MM.1S (cell line): Measurements from ENCODE around the gene COX10.
"Not testable (repeated sequence)": the region's sequence is repeated elsewhere in the genome, so short reads cannot be mapped to it uniquely, and the experiment has no call there.

ENCODE experiments used
- DNase-seq: peaks from one replicate; pipeline ENCODE4 v3.0.0-alpha.2; 2015
- H2AFZ ChIP-seq: fragments of 300-600 bp; sonication (generic); 2 replicates; pipeline ENCODE4 v1.6.0; 2016; ENCODE audit warnings: antibody characterized with exemption, low read length
- H3F3A ChIP-seq: fragments of 300-600 bp; sonication (generic); 2 replicates; pipeline ENCODE4 v1.6.1; 2016; ENCODE audit warnings: mild to moderate bottlenecking, antibody characterized with exemption, low read length, moderate library complexity, mixed read lengths; ENCODE audit not compliant: insufficient read depth
- H3K27ac ChIP-seq: fragments of 300-600 bp; sonication (generic); 2 replicates; pipeline ENCODE4 v1.5.1; 2016; ENCODE audit warnings: mild to moderate bottlenecking, low read length
- H3K27me3 ChIP-seq: fragments of 300-600 bp; sonication (generic); replicated peaks from 2 replicates; pipeline ENCODE4 v1.6.0; 2016; ENCODE audit warnings: low read length; ENCODE audit not compliant: insufficient read depth
- H3K36me3 ChIP-seq: fragments of 300-600 bp; sonication (generic); replicated peaks from 2 replicates; pipeline ENCODE4 v1.6.1; 2016; ENCODE audit warnings: mild to moderate bottlenecking, low read length, mixed read lengths; ENCODE audit not compliant: insufficient read depth
- H3K4me1 ChIP-seq: fragments of 300-600 bp; sonication (generic); 2 replicates; pipeline ENCODE4 v1.6.1; 2016; ENCODE audit warnings: low read length, mixed read lengths
- H3K4me2 ChIP-seq: fragments of 300-600 bp; sonication (generic); 2 replicates; pipeline ENCODE4 v1.6.0; 2016; ENCODE audit warnings: low read depth, low read length
- H3K4me3 ChIP-seq: fragments of 300-600 bp; sonication (generic); 2 replicates; pipeline ENCODE4 v1.5.1; 2016; ENCODE audit warnings: low read length, mixed read lengths
- H3K79me2 ChIP-seq: fragments of 300-600 bp; sonication (generic); 2 replicates; pipeline ENCODE4 v1.6.1; 2016; ENCODE audit warnings: mixed run types, low read length, mixed read lengths
- H3K9ac ChIP-seq: fragments of 300-600 bp; sonication (generic); 2 replicates; pipeline ENCODE4 v1.6.1; 2016; ENCODE audit warnings: low read length, mixed read lengths
- H3K9me2 ChIP-seq: fragments of 300-600 bp; sonication (generic); replicated peaks from 2 replicates; pipeline ENCODE4 v1.6.1; 2016; ENCODE audit warnings: mild to moderate bottlenecking, low read length, mixed read lengths; ENCODE audit not compliant: insufficient read depth
- H3K9me3 ChIP-seq: fragments of 300-600 bp; sonication (generic); replicated peaks from 2 replicates; pipeline ENCODE4 v1.6.1; 2016; ENCODE audit warnings: mild to moderate bottlenecking, low read length, mixed read lengths; ENCODE audit not compliant: insufficient read depth
- H4K20me1 ChIP-seq: fragments of 300-600 bp; sonication (generic); 2 replicates; pipeline ENCODE4 v1.6.1; 2016; ENCODE audit warnings: mild to moderate bottlenecking, low read length, moderate library complexity, mixed read lengths; ENCODE audit not compliant: insufficient read depth
- EZH2 ChIP-seq: fragments of 300-600 bp; sonication (generic); optimal IDR thresholded peaks from 2 replicates; pipeline ENCODE3; 2017; ENCODE audit warnings: low read depth, mild to moderate bottlenecking, antibody characterized with exemption, low read length, mixed read lengths
- EZH2phosphoT487 ChIP-seq: fragments of 300-600 bp; sonication (generic); IDR thresholded peaks from 2 replicates; pipeline ENCODE4 v1.6.1; 2018; ENCODE audit warnings: antibody characterized with exemption, low read length
- TF ChIP-seq, protein P1 (sequence below): fragments of 300-600 bp; sonication (generic); IDR thresholded peaks from 2 replicates; pipeline ENCODE4 v1.5.1; 2016; ENCODE audit warnings: antibody characterized with exemption, low read length, mixed read lengths

COX10 gene

DNA sequence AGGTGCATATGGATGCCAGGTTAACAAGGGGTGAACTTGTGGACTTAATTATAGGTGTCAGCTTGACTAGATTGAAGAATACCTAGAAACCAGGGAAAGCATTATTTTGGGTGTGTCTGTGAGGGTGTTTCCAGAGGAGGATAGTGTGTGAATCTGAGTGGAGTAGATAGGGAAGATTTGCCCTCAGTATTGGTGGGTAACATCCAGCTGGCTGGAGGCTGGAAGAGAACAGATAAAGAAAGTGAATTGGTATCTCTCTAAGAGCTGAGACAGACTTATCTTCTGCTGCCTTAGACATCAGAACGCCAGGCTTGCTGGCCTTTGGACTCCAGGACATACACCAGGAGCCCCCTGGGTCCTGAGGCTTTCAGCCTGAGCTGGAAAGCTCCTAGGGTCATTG is 92.1 kb downstream of the COX10 start:
- Histone ChIP-seq H3K9me3 (no peaks in the 10 kb centered on the region), H3K9me2 (no peaks in the 10 kb centered on the region), H2AFZ (no peak overlapping the region), H3K4me2 (no peak overlapping the region), H3K4me3 (no peak overlapping the region), H3K27ac (no peak overlapping the region), H3K36me3 (no peaks in the 10 kb centered on the region), H3K79me2 (0 out of 2 replicates have a peak, but pooled peaks cover 11% of the 10 kb centered on the region), H3F3A (no peaks in the 10 kb centered on the region), H3K9ac (no peak overlapping the region), H3K4me1 (no peaks in the 10 kb centered on the region), H4K20me1 (no peaks in the 10 kb centered on the region), H3K27me3 (no peaks in the 10 kb centered on the region)
- no peak for DNase-seq
- TF ChIP-seq EZH2 (no peak), EZH2phosphoT487 (no peak)
- TF ChIP-seq, protein P1, sequence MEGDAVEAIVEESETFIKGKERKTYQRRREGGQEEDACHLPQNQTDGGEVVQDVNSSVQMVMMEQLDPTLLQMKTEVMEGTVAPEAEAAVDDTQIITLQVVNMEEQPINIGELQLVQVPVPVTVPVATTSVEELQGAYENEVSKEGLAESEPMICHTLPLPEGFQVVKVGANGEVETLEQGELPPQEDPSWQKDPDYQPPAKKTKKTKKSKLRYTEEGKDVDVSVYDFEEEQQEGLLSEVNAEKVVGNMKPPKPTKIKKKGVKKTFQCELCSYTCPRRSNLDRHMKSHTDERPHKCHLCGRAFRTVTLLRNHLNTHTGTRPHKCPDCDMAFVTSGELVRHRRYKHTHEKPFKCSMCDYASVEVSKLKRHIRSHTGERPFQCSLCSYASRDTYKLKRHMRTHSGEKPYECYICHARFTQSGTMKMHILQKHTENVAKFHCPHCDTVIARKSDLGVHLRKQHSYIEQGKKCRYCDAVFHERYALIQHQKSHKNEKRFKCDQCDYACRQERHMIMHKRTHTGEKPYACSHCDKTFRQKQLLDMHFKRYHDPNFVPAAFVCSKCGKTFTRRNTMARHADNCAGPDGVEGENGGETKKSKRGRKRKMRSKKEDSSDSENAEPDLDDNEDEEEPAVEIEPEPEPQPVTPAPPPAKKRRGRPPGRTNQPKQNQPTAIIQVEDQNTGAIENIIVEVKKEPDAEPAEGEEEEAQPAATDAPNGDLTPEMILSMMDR: no peak

GRCh38 chr17:14165616-14166015 is 96.3 kb downstream of the COX10 start:
- no peak overlapping the region for H3K4me2 ChIP-seq
- no peak overlapping the region for H3K4me3 ChIP-seq
- H3K79me2 ChIP-seq: no peaks in the 10 kb centered on the region
- TF ChIP-seq, protein P1: no peak
- TF ChIP-seq EZH2phosphoT487: no peak
- TF ChIP-seq EZH2: no peak
- no peak overlapping the region for H2AFZ ChIP-seq
- H3K9ac ChIP-seq: no peak overlapping the region
- no peaks in the 10 kb centered on the region for H3K4me1 ChIP-seq
- no peaks in the 10 kb centered on the region for H3K27me3 ChIP-seq
- no peaks in the 10 kb centered on the region for H3F3A ChIP-seq
- no peak for DNase-seq
- H3K9me2 ChIP-seq: no peaks in the 10 kb centered on the region
- H3K27ac ChIP-seq: no peak overlapping the region
- H4K20me1 ChIP-seq: no peaks in the 10 kb centered on the region
- H3K36me3 ChIP-seq: 0 out of 2 replicates have a peak, but pooled peaks cover 3% of the 10 kb centered on the region
- no peaks in the 10 kb centered on the region for H3K9me3 ChIP-seq

GRCh38 chr17:14167831-14168230 is 98.5 kb downstream of the COX10 start:
- H3K9me3 ChIP-seq, H3K27me3 ChIP-seq, H3K4me3 ChIP-seq, H2AFZ ChIP-seq, H4K20me1 ChIP-seq, H3K27ac ChIP-seq, H3K9ac ChIP-seq, H3K4me1 ChIP-seq, H3K36me3 ChIP-seq, H3K79me2 ChIP-seq, H3K4me2 ChIP-seq, H3F3A ChIP-seq, DNase-seq, H3K9me2 ChIP-seq: not testable (repeated sequence)

GRCh38 chr17:14168582-14168981 is 99.3 kb downstream of the COX10 start:
- Histone ChIP-seq H3K9me2 (no peaks in the 10 kb centered on the region), H4K20me1 (no peaks in the 10 kb centered on the region), H3K36me3 (0 out of 2 replicates have a peak, but pooled peaks cover 3% of the 10 kb centered on the region), H2AFZ (no peak overlapping the region), H3K27ac (no peak overlapping the region), H3K9ac (no peak overlapping the region), H3K27me3 (no peaks in the 10 kb centered on the region), H3K4me3 (no peak overlapping the region), H3K4me2 (no peak overlapping the region), H3F3A (no peaks in the 10 kb centered on the region), H3K4me1 (no peaks in the 10 kb centered on the region), H3K9me3 (no peaks in the 10 kb centered on the region), H3K79me2 (no peaks in the 10 kb centered on the region)
- DNase-seq: no peak
- TF ChIP-seq EZH2 (no peak), EZH2phosphoT487 (no peak)
- TF ChIP-seq, protein P1: no peak
